ENCODE measurements around the gene DYRK1B.

The DYRK1B gene

GRCh38 chr19:39832341-39833083, 1.4 kb downstream of the DYRK1B start:
- no peak for TF ChIP-seq POLR2A (IDR thresholded peaks at IDR 0.05; ENCODE audit: extremely low read depth, insufficient read length)
- no peak for TF ChIP-seq MYC (IDR thresholded peaks at IDR 0.05; ENCODE audit: low read depth, low read length)
- TF ChIP-seq CTCF (IDR thresholded peaks at IDR 0.05; ENCODE audit: low read depth, low read length), result no peak
- no peak for TF ChIP-seq MAX (IDR thresholded peaks at IDR 0.05; ENCODE audit: low read depth, low read length)
- peak; percentile 27 for DNase-seq (ENCODE audit: low read depth)
- H3K4me3 ChIP-seq (ENCODE audit: low read depth, low read length), result no peak overlapping the region

GRCh38 chr19:39831679-39832078, 2.3 kb downstream of the DYRK1B start:
- TF ChIP-seq POLR2A (IDR thresholded peaks at IDR 0.05; ENCODE audit: extremely low read depth, insufficient read length) (no peak), MYC (IDR thresholded peaks at IDR 0.05; ENCODE audit: low read depth, low read length) (no peak), CTCF (IDR thresholded peaks at IDR 0.05; ENCODE audit: low read depth, low read length) (no peak), MAX (IDR thresholded peaks at IDR 0.05; ENCODE audit: low read depth, low read length) (no peak)
- DNase-seq (ENCODE audit: low read depth), result no peak
- H3K4me3 ChIP-seq (ENCODE audit: low read depth, low read length), result no peak overlapping the region

GRCh38 chr19:39830847-39831246, 3.1 kb downstream of the DYRK1B start:
- no peak for TF ChIP-seq MAX (IDR thresholded peaks at IDR 0.05; ENCODE audit: low read depth, low read length)
- TF ChIP-seq POLR2A (IDR thresholded peaks at IDR 0.05; ENCODE audit: extremely low read depth, insufficient read length), result no peak
- no peak for TF ChIP-seq CTCF (IDR thresholded peaks at IDR 0.05; ENCODE audit: low read depth, low read length)
- no peak for TF ChIP-seq MYC (IDR thresholded peaks at IDR 0.05; ENCODE audit: low read depth, low read length)
- DNase-seq (ENCODE audit: low read depth), result no peak
- H3K4me3 ChIP-seq (ENCODE audit: low read depth, low read length), result no peak overlapping the region

GRCh38 chr19:39830406-39830805, 3.6 kb downstream of the DYRK1B start:
- DNase-seq (ENCODE audit: low read depth), result no peak
- no peak overlapping the region for H3K4me3 ChIP-seq (ENCODE audit: low read depth, low read length)
- TF ChIP-seq POLR2A (IDR thresholded peaks at IDR 0.05; ENCODE audit: extremely low read depth, insufficient read length), result no peak
- TF ChIP-seq CTCF (IDR thresholded peaks at IDR 0.05; ENCODE audit: low read depth, low read length), result no peak

GRCh38 chr19:39829702-39830275, 4.2 kb downstream of the DYRK1B start:
- H3K4me3 ChIP-seq (ENCODE audit: low read depth, low read length), result no peak overlapping the region
- TF ChIP-seq CTCF (IDR thresholded peaks at IDR 0.05; ENCODE audit: low read depth, low read length) (no peak), POLR2A (IDR thresholded peaks at IDR 0.05; ENCODE audit: extremely low read depth, insufficient read length) (no peak)
- no peak for DNase-seq (ENCODE audit: low read depth)

GRCh38 chr19:39828654-39829032, 5.3 kb downstream of the DYRK1B start:
- DNase-seq (ENCODE audit: low read depth), result no peak
- TF ChIP-seq MAX (IDR thresholded peaks at IDR 0.05; ENCODE audit: low read depth, low read length) (no peak), CTCF (IDR thresholded peaks at IDR 0.05; ENCODE audit: low read depth, low read length) (no peak), POLR2A (IDR thresholded peaks at IDR 0.05; ENCODE audit: extremely low read depth, insufficient read length) (no peak), MYC (IDR thresholded peaks at IDR 0.05; ENCODE audit: low read depth, low read length) (no peak)
- H3K4me3 ChIP-seq (ENCODE audit: low read depth, low read length), result no peak overlapping the region

Measured in NB4 (cell line).